SK-N-MC (cell line): ENCODE measurements around the gene SLC25A22.
A peak's percentile ranks its signal among the peaks of the same experiment; 100 is the strongest.

ENCODE experiments used
- EZH2 ChIP-seq: fragments of 200-600 bp; sonication (generic); IDR thresholded peaks from one replicate; pipeline ENCODE4 v1.6.1; 2017; ENCODE audit warnings: antibody characterized with exemption
- POLR2AphosphoS5 ChIP-seq: IDR thresholded peaks from 2 replicates; pipeline ENCODE4 v1.6.1; 2012; ENCODE audit warnings: mild to moderate bottlenecking, low read depth, low read length, borderline replicate concordance

- TF ChIP-seq POLR2AphosphoS5 = peak; percentile 12; the same call in 1 of the 2 replicates
- TF ChIP-seq EZH2 = no peak
These were observed 14.3 kb upstream of the SLC25A22 start for GRCh38 chr11:812390-812789.
